GOT3 (cell line): Measurements from ENCODE around the gene GMEB2.
A peak's percentile ranks its signal among the peaks of the same experiment; 100 is the strongest.
"Not testable (repeated sequence)": the region's sequence is repeated elsewhere in the genome, so short reads cannot be mapped to it uniquely, and the experiment has no call there.

Experiments used
- DNase-seq: peaks from one replicate; lab custom pipeline; 2025; ENCODE audit warnings: mixed read lengths; lab: John Stamatoyannopoulos, UW

The GMEB2 gene, protein sequence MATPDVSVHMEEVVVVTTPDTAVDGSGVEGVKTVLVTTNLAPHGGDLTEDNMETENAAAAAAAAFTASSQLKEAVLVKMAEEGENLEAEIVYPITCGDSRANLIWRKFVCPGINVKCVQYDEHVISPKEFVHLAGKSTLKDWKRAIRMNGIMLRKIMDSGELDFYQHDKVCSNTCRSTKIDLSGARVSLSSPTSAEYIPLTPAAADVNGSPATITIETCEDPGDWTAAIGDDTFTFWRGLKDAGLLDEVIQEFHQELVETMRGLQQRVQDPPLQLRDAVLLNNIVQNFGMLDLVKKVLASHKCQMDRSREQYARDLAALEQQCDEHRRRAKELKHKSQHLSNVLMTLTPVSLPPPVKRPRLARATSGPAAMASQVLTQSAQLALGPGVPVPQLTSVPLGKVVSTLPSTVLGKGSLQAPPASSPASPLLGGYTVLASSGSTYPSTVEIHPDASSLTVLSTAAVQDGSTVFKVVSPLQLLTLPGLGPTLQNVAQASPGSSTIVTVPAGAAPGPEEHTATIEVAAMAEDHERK

GRCh38 chr20:63626424-63627128 lies at the start of gene GMEB2:
TSS of gene GMEB2 (minus strand) at chr20:63627101. CDS start at chr20:63619397, 7,704 bp downstream.
- DNase-seq, result peak; percentile 75

DNA sequence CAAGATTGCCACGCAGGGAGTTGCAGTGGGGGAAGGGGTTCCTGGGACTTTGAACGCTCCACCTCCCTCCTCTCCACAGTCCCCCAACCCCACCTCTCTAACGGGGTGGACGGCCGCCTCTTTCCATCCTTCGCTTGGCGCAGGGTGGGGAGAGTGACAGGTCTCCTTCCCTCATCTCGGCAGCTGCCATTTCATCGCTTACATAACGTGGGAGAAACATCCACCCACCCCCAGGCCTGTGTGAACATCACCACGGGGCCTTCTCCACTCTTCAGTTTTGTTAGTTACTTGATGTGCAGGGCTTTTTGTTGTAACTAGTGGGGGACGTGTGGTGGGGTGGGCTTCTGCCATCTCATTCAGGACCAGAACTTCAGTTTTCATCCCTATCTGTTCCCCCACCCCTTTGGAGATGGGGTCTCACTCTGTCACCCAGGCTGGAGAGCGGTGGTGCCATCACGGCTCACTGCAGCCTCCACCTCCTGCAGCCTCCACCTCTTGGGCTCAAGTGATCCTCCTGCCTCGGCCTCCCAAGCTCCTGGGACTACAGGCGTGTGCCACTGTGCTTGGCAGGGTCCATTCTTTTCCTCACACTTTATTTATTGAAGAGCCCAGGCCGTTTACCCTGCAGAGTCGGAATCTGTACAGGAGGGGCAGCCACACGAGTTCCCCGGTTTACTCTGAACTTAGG lies 48.9 kb upstream of the GMEB2 start:
- DNase-seq, result no peak

DNA sequence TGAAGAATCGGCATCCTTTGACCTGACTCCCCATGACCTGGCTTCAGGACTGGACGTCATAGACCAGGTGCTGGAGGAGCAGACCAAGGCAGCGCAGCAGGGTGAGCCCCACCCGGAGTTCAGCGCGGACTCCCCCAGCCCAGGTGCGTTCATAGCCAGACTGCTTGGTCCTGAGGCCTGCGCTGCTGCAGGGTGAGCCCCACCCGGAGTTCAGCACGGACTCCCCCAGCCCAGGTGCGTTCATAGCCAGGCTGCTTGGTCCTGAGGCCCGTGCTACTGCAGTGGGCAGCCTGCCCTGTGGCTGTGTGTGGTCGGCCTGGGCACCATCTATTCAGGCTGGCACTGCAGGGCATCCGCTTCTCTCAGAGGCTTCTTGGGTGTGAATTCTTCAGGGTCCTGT lies 47.0 kb upstream of the GMEB2 start:
- no peak for DNase-seq

- no peak for DNase-seq
These were observed 45.8 kb upstream of the GMEB2 start for GRCh38 chr20:63672666-63673065.

- not testable (repeated sequence) for DNase-seq
These were observed 44.8 kb upstream of the GMEB2 start for GRCh38 chr20:63671695-63672094.

DNA sequence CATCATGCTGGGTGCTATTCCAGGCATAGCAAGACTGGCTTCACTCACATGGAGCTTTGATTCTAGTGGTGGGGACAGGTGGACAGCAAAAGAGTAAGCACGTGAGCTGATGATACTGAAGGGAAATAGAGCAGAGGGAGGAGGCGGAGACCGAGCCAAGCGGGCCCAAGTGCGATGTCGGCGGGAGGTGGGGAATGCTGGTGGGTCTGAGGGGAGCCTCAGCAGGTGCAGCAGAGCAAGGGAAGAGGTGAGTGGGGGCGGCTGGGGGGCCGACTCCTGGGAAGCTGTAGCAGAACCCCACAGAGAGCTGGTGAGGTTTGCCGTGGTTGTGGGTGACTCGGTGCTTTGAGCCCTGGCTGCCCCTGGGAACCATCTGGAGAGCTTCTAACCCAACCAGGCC lies 41.5 kb upstream of the GMEB2 start:
- no peak for DNase-seq

DNA sequence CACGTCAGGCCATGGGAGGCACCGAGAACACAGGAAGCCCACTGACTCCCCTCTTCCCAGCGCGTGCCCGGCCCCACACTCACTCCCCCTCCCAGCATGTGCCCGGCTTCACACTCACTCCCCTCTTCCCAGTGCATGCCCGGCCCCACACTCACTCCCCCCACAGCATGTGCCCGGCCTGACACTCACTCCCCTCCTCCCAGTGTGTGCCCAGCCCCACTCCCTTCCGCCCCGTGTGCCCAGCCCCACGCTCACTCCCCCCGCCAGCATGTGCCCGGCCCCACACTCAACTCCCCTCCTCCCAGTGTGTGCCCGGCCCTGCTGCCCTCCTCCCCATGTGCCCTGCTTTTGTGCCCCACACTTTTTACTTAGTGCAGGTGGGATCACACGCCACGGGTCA lies 41.0 kb upstream of the GMEB2 start:
- no peak for DNase-seq

GRCh38 chr20:63665708-63666107 lies 38.8 kb upstream of the GMEB2 start:
- no peak for DNase-seq

- no peak for DNase-seq
These were observed 38.1 kb upstream of the GMEB2 start for GRCh38 chr20:63664861-63665594.

DNA sequence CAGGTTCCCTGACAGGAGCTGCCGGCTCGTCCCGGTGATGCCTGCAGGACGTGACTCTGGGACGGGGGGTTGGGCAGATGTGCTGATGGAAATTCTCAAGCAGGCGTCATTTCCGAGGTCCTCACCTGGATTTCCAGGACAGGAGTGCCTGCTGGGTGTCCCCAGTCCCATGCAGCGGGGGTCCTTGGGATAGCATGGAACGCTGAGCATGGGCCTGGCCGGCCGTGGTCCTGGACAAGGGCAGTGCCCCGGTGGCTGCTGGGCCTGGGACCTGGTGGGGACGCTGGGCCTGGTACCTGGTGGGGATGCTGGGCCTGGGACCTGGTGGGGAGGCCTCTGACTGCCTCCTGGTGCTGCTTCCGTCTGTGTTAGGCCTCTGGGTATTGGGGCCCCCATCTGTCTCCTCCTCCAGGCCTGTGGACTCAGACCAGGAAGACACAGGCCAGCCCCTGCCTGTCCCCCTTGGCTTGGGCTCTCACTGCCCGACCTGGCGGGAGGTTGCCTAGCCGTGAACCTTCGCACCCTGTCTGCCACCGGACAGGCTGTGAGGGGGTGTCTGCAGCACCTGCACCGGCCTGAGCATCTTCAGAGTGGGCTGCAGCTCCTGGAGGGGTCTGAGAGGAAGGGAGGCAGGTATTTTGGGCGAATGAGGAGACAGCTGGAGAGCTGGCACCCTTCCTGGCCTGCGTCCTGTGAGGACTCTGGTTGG lies 37.4 kb upstream of the GMEB2 start:
- DNase-seq, result no peak

- DNase-seq, result no peak
These were observed 36.6 kb upstream of the GMEB2 start for GRCh38 chr20:63663332-63664066.

DNA sequence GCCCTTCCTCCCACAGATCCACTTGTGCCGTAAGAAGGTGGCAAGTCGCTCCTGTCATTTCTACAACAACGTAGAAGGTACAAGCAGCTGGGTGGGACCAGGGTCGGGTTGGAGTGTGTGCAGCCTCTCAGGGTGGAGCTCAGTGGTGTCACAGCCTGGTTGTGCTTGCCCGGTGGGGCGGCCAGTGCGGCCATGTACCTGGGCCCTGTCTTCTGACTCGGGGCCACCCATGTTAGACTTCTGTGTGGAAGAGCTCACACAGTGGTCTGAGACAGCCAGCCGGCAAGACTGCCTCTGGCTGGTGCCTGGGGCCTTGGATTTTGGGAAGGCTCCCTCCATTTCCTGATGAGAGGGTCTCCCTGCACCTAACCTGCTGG lies 35.9 kb upstream of the GMEB2 start:
- no peak for DNase-seq

DNA sequence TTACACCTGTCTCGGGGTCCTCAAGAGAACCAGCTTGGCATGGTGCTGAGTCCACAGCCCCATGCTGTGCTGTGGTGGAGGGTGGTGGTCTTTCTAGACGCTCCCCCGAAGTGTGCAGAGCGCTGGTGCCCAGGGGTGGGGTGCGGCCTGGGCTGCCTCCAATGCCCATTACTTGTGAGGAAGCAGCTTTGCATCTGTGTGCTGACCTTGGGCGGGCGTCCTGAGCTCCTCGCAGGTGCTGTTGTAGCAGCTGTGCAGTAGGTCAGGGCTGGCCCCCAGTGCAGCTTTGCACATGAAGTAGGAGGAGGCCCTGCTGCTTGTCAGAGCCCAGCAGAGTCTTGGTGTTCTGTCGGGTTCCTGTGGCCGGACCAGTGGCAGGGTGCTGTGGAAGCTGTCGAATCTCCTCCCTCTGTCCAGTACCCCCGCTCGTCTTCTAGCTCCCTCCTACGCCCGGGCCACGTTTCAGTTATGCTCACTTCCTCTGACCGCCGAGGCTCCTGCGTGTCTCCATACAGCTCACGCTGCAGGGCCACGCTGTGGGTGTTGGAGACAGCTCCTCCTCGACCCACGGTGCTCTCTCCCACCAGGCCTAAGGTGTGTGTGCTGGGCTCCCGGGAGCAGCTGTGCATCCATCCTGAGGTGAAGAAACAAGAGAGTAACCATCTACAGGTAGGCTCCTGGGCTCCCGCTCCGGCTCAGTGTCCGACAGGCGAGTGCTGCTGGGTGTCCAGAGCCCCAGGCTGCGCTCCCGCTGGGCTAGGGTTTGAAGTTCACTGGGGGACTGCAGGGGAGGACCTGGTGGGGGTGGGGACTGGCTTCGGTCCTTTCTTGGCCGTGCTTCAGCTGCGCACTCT lies 35.3 kb upstream of the GMEB2 start:
- no peak for DNase-seq

DNA sequence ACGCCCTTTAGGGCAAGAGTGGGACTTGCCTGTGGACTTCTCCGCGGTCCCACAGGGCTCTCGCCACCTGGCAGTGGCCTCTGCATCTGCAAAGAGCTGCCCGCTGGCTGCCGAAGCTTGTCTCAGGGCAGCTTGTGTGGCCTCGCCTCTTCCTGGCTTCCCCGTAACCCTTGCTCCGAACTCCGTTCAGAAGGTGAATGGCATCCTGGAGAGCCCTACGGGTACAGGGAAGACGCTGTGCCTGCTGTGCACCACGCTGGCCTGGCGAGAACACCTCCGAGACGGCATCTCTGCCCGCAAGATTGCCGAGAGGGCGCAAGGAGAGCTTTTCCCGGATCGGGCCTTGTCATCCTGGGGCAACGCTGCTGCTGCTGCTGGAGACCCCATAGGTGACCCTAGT lies 34.2 kb upstream of the GMEB2 start:
- DNase-seq, result no peak

GRCh38 chr20:63660622-63661021 lies 33.7 kb upstream of the GMEB2 start:
- no peak for DNase-seq

- not testable (repeated sequence) for DNase-seq
These were observed 33.3 kb upstream of the GMEB2 start for GRCh38 chr20:63660174-63660573.

DNA sequence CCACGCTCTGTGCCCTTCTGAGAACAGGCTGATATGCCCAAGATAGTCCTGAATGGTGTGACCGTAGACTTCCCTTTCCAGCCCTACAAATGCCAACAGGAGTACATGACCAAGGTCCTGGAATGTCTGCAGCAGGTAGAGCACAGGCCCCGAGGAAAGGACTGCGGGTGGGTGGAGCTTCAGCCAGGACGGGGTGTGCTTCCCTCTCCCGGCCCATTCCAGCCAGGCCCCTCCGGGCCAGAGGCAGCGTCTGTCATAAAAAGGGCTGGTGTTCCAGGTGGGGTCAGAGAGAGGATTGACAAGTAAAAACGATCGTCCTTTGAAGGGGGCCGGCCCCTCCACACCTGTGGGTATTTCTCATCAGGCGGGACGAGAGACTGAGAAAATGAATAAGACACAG lies 32.5 kb upstream of the GMEB2 start:
- DNase-seq, result no peak

DNA sequence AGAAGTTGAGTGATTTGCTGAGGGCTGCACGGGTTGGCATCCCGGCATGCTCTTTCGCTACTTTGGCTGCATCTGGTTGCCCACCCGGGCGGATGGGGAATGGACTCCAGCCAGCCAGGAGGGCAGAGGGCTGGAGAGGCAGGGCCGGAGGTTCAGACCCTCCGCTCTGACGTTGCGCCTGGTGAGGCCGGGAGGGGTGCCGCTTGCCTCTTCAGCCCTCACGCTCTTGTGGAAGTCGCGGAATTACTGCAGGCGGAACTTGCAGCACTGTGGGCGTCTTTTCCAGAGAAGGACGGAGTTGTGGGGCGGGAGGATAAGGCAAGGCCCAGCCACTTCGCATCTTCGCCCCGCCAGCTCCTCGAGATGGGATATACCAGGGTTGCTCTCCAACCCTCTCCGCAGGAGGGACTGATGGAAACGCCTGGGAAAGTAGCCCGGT lies 31.9 kb upstream of the GMEB2 start:
- DNase-seq, result no peak

DNA sequence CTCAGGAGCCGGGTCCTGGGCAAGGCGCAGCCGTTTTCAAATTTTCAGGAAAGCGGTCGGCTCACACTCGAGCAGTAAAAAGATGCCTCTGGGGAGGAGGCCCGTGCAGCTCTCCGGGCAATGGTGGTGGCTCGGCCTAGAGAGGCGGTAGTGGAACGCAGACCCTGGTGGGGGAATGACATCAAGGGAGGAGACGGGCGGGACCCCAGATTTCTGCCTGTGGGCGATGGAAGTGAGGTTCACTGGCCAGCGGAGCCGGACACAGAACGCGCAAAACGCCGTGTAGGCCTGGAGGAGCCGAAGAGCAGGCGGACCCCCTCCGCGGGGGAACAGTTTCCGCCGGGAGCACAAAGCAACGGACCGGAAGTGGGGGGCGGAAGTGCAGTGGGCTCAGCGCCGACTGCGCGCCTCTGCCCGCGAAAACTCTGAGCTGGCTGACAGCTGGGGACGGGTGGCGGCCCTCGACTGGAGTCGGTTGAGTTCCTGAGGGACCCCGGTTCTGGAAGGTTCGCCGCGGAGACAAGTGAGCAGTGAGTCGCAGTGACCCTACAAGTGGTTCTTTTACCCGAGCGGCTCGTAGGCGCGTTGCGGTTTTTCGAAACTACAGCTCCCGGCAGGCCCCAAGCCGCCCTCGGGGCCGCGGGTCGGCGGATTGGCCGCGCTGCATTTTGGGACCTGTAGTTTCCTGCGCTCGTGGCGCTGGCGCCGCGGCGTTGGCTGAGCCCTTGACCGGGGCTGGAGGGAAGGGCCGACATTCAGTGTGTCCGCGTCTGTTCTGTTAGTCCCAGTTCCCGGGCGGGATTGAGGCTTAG lies 31.2 kb upstream of the GMEB2 start, which contains the start of gene RTEL1:
Gene RTEL1, plus strand, starts transcription at position 376 of the 812 bp plus-strand sequence. CDS start 1,091 bp downstream, outside the sequence.
- peak; percentile 87 for DNase-seq
